GM23338 (cell line): ENCODE data around the gene PFKFB3. TPM values are rescaled to one million over a fixed set of nuclear protein-coding genes. Genes with fewer than 3 reads are reported as not detected.

Experiments used
- CREB1 ChIP-seq: fragments of 250-450 bp; sonication (Bioruptor Pico); IDR thresholded peaks from 2 replicates; pipeline ENCODE4 v1.5.0; 2020; ENCODE audit warnings: low read depth, mild to moderate bottlenecking, moderate library complexity
- CTCF ChIP-seq, 2 experiments: fragments of 200-600 bp in 1 of 2; sonication (generic) in 1 of 2; conservative IDR thresholded peaks; 2 replicates each; pipeline versions ENCODE4 v1.5.1 to v1.6.1; 2016 to 2017; ENCODE audit warnings: antibody characterized with exemption in 2 of 2, low read depth in 2 of 2, mild to moderate bottlenecking in 2 of 2, moderate library complexity in 1 of 2
- ETS1 ChIP-seq: IDR thresholded peaks from 2 replicates; pipeline ENCODE4 v1.6.1; 2016; ENCODE audit warnings: antibody characterized with exemption
- EZH2 ChIP-seq: fragments of 200-600 bp; sonication (generic); IDR thresholded peaks from one replicate; pipeline ENCODE4 v1.8.0; 2017; ENCODE audit warnings: antibody characterized with exemption, mild to moderate bottlenecking, low read depth; ENCODE audit not compliant: unreplicated experiment
- JUNB ChIP-seq: IDR thresholded peaks from one replicate; pipeline ENCODE4 v1.6.1; 2016; ENCODE audit warnings: antibody characterized with exemption; ENCODE audit not compliant: unreplicated experiment
- ZNF114 ChIP-seq: fragments of 250-450 bp; sonication (Bioruptor Pico); IDR thresholded peaks from 2 replicates; pipeline ENCODE4 v1.5.0; 2020; ENCODE audit warnings: mild to moderate bottlenecking, moderate library complexity
- ZNF331 ChIP-seq: fragments of 250-450 bp; sonication (Bioruptor Pico); IDR thresholded peaks from 2 replicates; pipeline ENCODE4 v1.5.0; 2020; ENCODE audit warnings: low read depth, mild to moderate bottlenecking, moderate library complexity
- ZNF462 ChIP-seq: fragments of 250-450 bp; sonication (Bioruptor Pico); IDR thresholded peaks from 2 replicates; pipeline ENCODE4 v1.5.0; 2020; ENCODE audit warnings: mild to moderate bottlenecking, moderate library complexity
- polyA plus RNA-seq: library from polyadenylated mRNA; unstranded; fragments of >200 nt; fragmentation: Nextera tagmentation; extraction: Ambion mirVana; gene quantifications from 2 replicates; pipeline ENCODE4 v1.2.1, GENCODE V29; 2016
- total RNA-seq: library from RNA; depleted of rRNA; stranded (reverse); fragments of >200 nt; shearing (Covaris generic); gene quantifications from 2 replicates; pipeline ENCODE4 v1.2.3, GENCODE V29; 2014

PFKFB3 gene
- total and polyA plus RNA-seq, 2 experiments from 2014 or later, result 9.5 to 26.8 TPM

GRCh38 chr10:6153845-6154244 is 48.9 kb upstream of the PFKFB3 start (continued):
- no peak for TF ChIP-seq ZNF462
- TF ChIP-seq EZH2, result no peak
- no peak for TF ChIP-seq ZNF331 (CRISPR knock-in tag)
- no peak for TF ChIP-seq ZNF114
- TF ChIP-seq JUNB, result no peak
- no peak for TF ChIP-seq ETS1
- TF ChIP-seq CTCF (conservative IDR thresholded peaks at IDR 0.05; ENCODE audit: low read depth in 2 of 2), result no peak
- no peak for TF ChIP-seq CREB1
